A549 (cell line): ENCODE measurements around the gene TRIM24.

Source experiments
- CEBPB ChIP-seq, 2 experiments: fragments of >200 bp in 1 of 2; sonication (Bioruptor Twin) in 1 of 2; formaldehyde crosslinking in 1 of 2; IDR thresholded peaks; 2 replicates each; pipeline ENCODE4 v1.6.1; 2012 to 2016
- ELK1 ChIP-seq: fragments of 150-350 bp; IDR thresholded peaks from 2 replicates; pipeline ENCODE4 v1.6.1; 2014; ENCODE audit warnings: low read depth, mild to moderate bottlenecking, low read length
- EP300 ChIP-seq, 2 experiments: fragments of >200 bp; sonication (Bioruptor Twin); formaldehyde crosslinking; IDR thresholded peaks; 2 replicates in 1 of 2; 3 replicates in 1 of 2; pipeline ENCODE4 v1.6.1; 2016 to 2017
- ESRRA ChIP-seq: fragments of 150-350 bp; IDR thresholded peaks from 2 replicates; pipeline ENCODE4 v1.6.1; 2014; ENCODE audit warnings: mild to moderate bottlenecking, low read length, borderline replicate concordance
- KDM1A ChIP-seq: fragments of 200-600 bp; sonication (generic); IDR thresholded peaks from 2 replicates; pipeline ENCODE4 v1.6.1; 2016; ENCODE audit warnings: low read depth, mild to moderate bottlenecking
- MAFK ChIP-seq: fragments of 450-650 bp; IDR thresholded peaks from 2 replicates; pipeline ENCODE4 v1.6.1; 2014; ENCODE audit not compliant: partially characterized antibody
- MAX ChIP-seq: IDR thresholded peaks from 2 replicates; pipeline ENCODE4 v1.6.1; 2012
- MYC ChIP-seq: IDR thresholded peaks from 2 replicates; pipeline ENCODE4 v1.6.1; 2012; ENCODE audit warnings: mild to moderate bottlenecking, inconsistent platforms, low read length, improper control_type of control experiment, borderline replicate concordance
- POLR2A ChIP-seq: IDR thresholded peaks from 2 replicates; pipeline ENCODE4 v1.6.1; 2012; ENCODE audit warnings: mild to moderate bottlenecking, low read length
- RFX5 ChIP-seq: fragments of 450-650 bp; IDR thresholded peaks from 2 replicates; pipeline ENCODE4 v1.7.1; 2014; ENCODE audit warnings: antibody characterized with exemption, mild to moderate bottlenecking, moderate library complexity
- SMC3 ChIP-seq: fragments of >200 bp; sonication (Bioruptor Twin); formaldehyde crosslinking; IDR thresholded peaks from 3 replicates; pipeline ENCODE4 v1.6.1; 2018; ENCODE audit warnings: inconsistent platforms
- TF ChIP-seq, protein P1 (sequence below): fragments of >200 bp; sonication (Bioruptor Twin); formaldehyde crosslinking; IDR thresholded peaks from 3 replicates; pipeline ENCODE4 v1.5.1; 2016
- TF ChIP-seq, protein P2 (sequence below): fragments of 200-600 bp; sonication (generic); IDR thresholded peaks from 2 replicates; pipeline ENCODE4 v1.6.1; 2016; ENCODE audit warnings: antibody characterized with exemption, mild to moderate bottlenecking, moderate library complexity

DNA sequence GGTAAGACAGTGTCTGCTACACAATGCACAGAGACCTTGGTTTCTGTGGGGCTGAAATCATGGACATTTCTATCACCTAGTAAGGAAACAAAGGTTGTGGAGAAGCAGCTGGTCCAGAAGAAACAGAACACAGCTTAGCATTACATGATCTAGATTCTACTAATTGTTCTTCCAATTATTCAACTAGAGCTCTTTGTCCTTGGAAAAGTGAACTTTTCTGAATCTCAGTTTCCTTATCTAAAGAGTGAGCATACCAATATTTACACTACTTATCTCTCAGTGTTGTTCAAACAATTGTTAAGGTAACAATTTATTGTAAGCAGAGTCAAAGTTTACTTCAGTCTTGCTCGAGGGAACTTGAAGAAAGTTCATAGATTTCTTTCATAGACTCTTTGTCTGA is 42.3 kb upstream of the TRIM24 start:
- TF ChIP-seq CEBPB (IDR thresholded peaks at IDR 0.05) = no peak
- TF ChIP-seq ELK1 = no peak
- TF ChIP-seq, protein P1, sequence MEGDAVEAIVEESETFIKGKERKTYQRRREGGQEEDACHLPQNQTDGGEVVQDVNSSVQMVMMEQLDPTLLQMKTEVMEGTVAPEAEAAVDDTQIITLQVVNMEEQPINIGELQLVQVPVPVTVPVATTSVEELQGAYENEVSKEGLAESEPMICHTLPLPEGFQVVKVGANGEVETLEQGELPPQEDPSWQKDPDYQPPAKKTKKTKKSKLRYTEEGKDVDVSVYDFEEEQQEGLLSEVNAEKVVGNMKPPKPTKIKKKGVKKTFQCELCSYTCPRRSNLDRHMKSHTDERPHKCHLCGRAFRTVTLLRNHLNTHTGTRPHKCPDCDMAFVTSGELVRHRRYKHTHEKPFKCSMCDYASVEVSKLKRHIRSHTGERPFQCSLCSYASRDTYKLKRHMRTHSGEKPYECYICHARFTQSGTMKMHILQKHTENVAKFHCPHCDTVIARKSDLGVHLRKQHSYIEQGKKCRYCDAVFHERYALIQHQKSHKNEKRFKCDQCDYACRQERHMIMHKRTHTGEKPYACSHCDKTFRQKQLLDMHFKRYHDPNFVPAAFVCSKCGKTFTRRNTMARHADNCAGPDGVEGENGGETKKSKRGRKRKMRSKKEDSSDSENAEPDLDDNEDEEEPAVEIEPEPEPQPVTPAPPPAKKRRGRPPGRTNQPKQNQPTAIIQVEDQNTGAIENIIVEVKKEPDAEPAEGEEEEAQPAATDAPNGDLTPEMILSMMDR = no peak
- no peak for TF ChIP-seq MAFK
- no peak for TF ChIP-seq KDM1A
- TF ChIP-seq RFX5 = no peak
- no peak for TF ChIP-seq EP300 (IDR thresholded peaks at IDR 0.05)
- TF ChIP-seq, protein P2, sequence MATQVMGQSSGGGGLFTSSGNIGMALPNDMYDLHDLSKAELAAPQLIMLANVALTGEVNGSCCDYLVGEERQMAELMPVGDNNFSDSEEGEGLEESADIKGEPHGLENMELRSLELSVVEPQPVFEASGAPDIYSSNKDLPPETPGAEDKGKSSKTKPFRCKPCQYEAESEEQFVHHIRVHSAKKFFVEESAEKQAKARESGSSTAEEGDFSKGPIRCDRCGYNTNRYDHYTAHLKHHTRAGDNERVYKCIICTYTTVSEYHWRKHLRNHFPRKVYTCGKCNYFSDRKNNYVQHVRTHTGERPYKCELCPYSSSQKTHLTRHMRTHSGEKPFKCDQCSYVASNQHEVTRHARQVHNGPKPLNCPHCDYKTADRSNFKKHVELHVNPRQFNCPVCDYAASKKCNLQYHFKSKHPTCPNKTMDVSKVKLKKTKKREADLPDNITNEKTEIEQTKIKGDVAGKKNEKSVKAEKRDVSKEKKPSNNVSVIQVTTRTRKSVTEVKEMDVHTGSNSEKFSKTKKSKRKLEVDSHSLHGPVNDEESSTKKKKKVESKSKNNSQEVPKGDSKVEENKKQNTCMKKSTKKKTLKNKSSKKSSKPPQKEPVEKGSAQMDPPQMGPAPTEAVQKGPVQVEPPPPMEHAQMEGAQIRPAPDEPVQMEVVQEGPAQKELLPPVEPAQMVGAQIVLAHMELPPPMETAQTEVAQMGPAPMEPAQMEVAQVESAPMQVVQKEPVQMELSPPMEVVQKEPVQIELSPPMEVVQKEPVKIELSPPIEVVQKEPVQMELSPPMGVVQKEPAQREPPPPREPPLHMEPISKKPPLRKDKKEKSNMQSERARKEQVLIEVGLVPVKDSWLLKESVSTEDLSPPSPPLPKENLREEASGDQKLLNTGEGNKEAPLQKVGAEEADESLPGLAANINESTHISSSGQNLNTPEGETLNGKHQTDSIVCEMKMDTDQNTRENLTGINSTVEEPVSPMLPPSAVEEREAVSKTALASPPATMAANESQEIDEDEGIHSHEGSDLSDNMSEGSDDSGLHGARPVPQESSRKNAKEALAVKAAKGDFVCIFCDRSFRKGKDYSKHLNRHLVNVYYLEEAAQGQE = no peak
- no peak for TF ChIP-seq MAX
- no peak for TF ChIP-seq MYC
- no peak for TF ChIP-seq ESRRA
- no peak for TF ChIP-seq SMC3
- no peak for TF ChIP-seq POLR2A
